NAMALWA (cell line): ENCODE measurements around the gene TAGLN2.
"Not testable (repeated sequence)": the region's sequence is repeated elsewhere in the genome, so short reads cannot be mapped to it uniquely, and the experiment has no call there.

Experiments
- DNase-seq: peaks from one replicate; pipeline ENCODE4 v3.0.0-alpha.2; 2015; ENCODE audit warnings: low spot score

Gene TAGLN2

GRCh38 chr1:159921251-159921650 lies 4.1 kb downstream of the TAGLN2 start:
- peak; percentile 88 for DNase-seq

- no peak for DNase-seq
Measured at GRCh38 chr1:159920651-159921050, 4.7 kb downstream of the TAGLN2 start.

GRCh38 chr1:159920202-159920601 lies 5.1 kb downstream of the TAGLN2 start:
- DNase-seq: no peak

GRCh38 chr1:159919236-159919865 lies 6.0 kb downstream of the TAGLN2 start:
- no peak for DNase-seq

GRCh38 chr1:159918352-159919200 lies 6.7 kb downstream of the TAGLN2 start:
- no peak for DNase-seq

- peak; percentile 55 for DNase-seq
Measured at GRCh38 chr1:159917533-159918351, 7.6 kb downstream of the TAGLN2 start.

GRCh38 chr1:159916242-159917051 lies 8.9 kb downstream of the TAGLN2 start:
- no peak for DNase-seq

GRCh38 chr1:159915571-159916241 lies 9.6 kb downstream of the TAGLN2 start:
- no peak for DNase-seq

- no peak for DNase-seq
Measured at GRCh38 chr1:159914252-159915018, 10.9 kb downstream of the TAGLN2 start.

GRCh38 chr1:159913451-159914192 lies 11.7 kb downstream of the TAGLN2 start:
- DNase-seq: no peak

- no peak for DNase-seq
Measured at GRCh38 chr1:159911326-159912070, 13.8 kb downstream of the TAGLN2 start.

GRCh38 chr1:159908031-159908940 lies 17.0 kb downstream of the TAGLN2 start:
- no peak for DNase-seq

GRCh38 chr1:159906960-159907359 lies 18.3 kb downstream of the TAGLN2 start:
- no peak for DNase-seq

GRCh38 chr1:159904036-159904435 lies 21.3 kb downstream of the TAGLN2 start:
- DNase-seq: not testable (repeated sequence)

- no peak for DNase-seq
Measured at GRCh38 chr1:159902541-159902940, 22.8 kb downstream of the TAGLN2 start.

GRCh38 chr1:159900755-159901360 lies 24.4 kb downstream of the TAGLN2 start:
- DNase-seq: no peak

- no peak for DNase-seq
Measured at GRCh38 chr1:159900086-159900680, 25.1 kb downstream of the TAGLN2 start, which contains the start of gene CFAP45. Gene CFAP45 (minus strand): TSS chr1:159900165. CDS start chr1:159900098, 67 bp downstream.
